OCI-LY3 (cell line): ENCODE measurements around the gene EXD2.
"Not testable (repeated sequence)": the region's sequence is repeated elsewhere in the genome, so short reads cannot be mapped to it uniquely, and the experiment has no call there.

Source experiments
- H2AFZ ChIP-seq: fragments of 200-600, 300-600 bp; shearing (Covaris generic); 2 replicates; pipeline ENCODE4 v1.6.0; 2014; ENCODE audit warnings: antibody characterized with exemption, low read depth, low read length
- H3K27ac ChIP-seq: fragments of 200-600, 300-600 bp; sonication (generic); 2 replicates; pipeline ENCODE4 v1.5.1; 2014; ENCODE audit warnings: mild to moderate bottlenecking, low read length, moderate library complexity, mixed read lengths
- H3K27me3 ChIP-seq: fragments of 200-600, 300-600 bp; sonication (generic); 2 replicates; pipeline ENCODE4 v1.6.1; 2014; ENCODE audit warnings: low read depth, low read length, mixed read lengths
- H3K36me3 ChIP-seq: fragments of 200-600, 300-600 bp; sonication (generic); replicated peaks from 2 replicates; pipeline ENCODE3; 2014; ENCODE audit warnings: low read depth, low read length, mixed read lengths
- H3K4me1 ChIP-seq: fragments of 300-600, 200-600 bp; sonication (generic); 2 replicates; pipeline ENCODE4 v1.6.1; 2014; ENCODE audit warnings: low read length, mixed read lengths
- H3K4me2 ChIP-seq: fragments of 200-600, 300-600 bp; sonication (generic); 2 replicates; pipeline ENCODE4 v1.6.1; 2014; ENCODE audit warnings: low read length, mixed read lengths
- H3K4me3 ChIP-seq: fragments of 300-600, 200-600 bp; sonication (generic); 2 replicates; pipeline ENCODE4 v1.5.1; 2014; ENCODE audit warnings: antibody characterized with exemption, mild to moderate bottlenecking, low read length, moderate library complexity
- H3K79me2 ChIP-seq: fragments of 300-600, 200-600 bp; shearing (Covaris generic); 2 replicates; pipeline ENCODE4 v1.6.1; 2014; ENCODE audit warnings: mild to moderate bottlenecking, low read length, mixed read lengths
- H3K9ac ChIP-seq: fragments of 300-600, 200-600 bp; shearing (Covaris generic); 2 replicates; pipeline ENCODE4 v1.6.0; 2014; ENCODE audit warnings: mild to moderate bottlenecking, low read length, moderate library complexity
- H3K9me3 ChIP-seq: fragments of 200-600, 300-600 bp; shearing (Covaris generic); 2 replicates; pipeline ENCODE4 v1.6.1; 2014; ENCODE audit warnings: low read length, mixed read lengths; ENCODE audit not compliant: insufficient read depth
- H4K20me1 ChIP-seq: fragments of 200-600, 300-600 bp; sonication (generic); 2 replicates; pipeline ENCODE4 v1.6.1; 2016; ENCODE audit warnings: low read length, mixed read lengths; ENCODE audit not compliant: insufficient read depth
- CTCF ChIP-seq: fragments of 200-600, 300-600 bp; sonication (generic); IDR thresholded peaks from 2 replicates; pipeline ENCODE4 v1.5.1; 2014; ENCODE audit warnings: antibody characterized with exemption, low read length, low read depth
- EZH2phosphoT487 ChIP-seq: fragments of 200-600 bp; shearing (Covaris generic); IDR thresholded peaks from 2 replicates; pipeline ENCODE4 v1.6.1; 2018; ENCODE audit warnings: antibody characterized with exemption, mixed run types, low read depth

The EXD2 gene

GRCh38 chr14:69156224-69156623, 35.1 kb upstream of the EXD2 start:
- H4K20me1 ChIP-seq: peaks cover 1% of the 10 kb centered on the region; the same call in 1 of the 2 replicates
- no peaks in the 10 kb centered on the region for H3K36me3 ChIP-seq
- H3K79me2 ChIP-seq: peaks cover 12% of the 10 kb centered on the region
- no peak overlapping the region for H3K4me3 ChIP-seq
- H3K27me3 ChIP-seq: peaks cover 14% of the 10 kb centered on the region; the same call in 1 of the 2 replicates
- peaks cover 8% of the 10 kb centered on the region for H3K4me1 ChIP-seq
- no peak overlapping the region for H3K9ac ChIP-seq
- H3K27ac ChIP-seq: no peak overlapping the region
- no peak overlapping the region for H3K4me2 ChIP-seq
- H3K9me3 ChIP-seq: no peaks in the 10 kb centered on the region
- TF ChIP-seq EZH2phosphoT487 (no peak), CTCF (no peak)
- H2AFZ ChIP-seq: no peak overlapping the region

- H3K9me3 ChIP-seq: no peaks in the 10 kb centered on the region
- H3K9ac ChIP-seq: no peak overlapping the region
- H4K20me1 ChIP-seq: no peaks in the 10 kb centered on the region
- no peaks in the 10 kb centered on the region for H3K4me1 ChIP-seq
- TF ChIP-seq EZH2phosphoT487: no peak
- no peak for TF ChIP-seq CTCF
- H3K27ac ChIP-seq: no peak overlapping the region
- peaks cover 10% of the 10 kb centered on the region; the same call in 1 of the 2 replicates for H3K27me3 ChIP-seq
- no peak overlapping the region for H2AFZ ChIP-seq
- no peak overlapping the region for H3K4me3 ChIP-seq
- no peak overlapping the region for H3K4me2 ChIP-seq
- no peaks in the 10 kb centered on the region for H3K79me2 ChIP-seq
- no peaks in the 10 kb centered on the region for H3K36me3 ChIP-seq
These were observed 29.7 kb upstream of the EXD2 start for GRCh38 chr14:69161590-69161989.

- not testable (repeated sequence) for H3K4me3 ChIP-seq, H3K27me3 ChIP-seq, H3K4me2 ChIP-seq, H3K27ac ChIP-seq, H2AFZ ChIP-seq, H3K9ac ChIP-seq, H4K20me1 ChIP-seq, H3K4me1 ChIP-seq, H3K9me3 ChIP-seq, H3K36me3 ChIP-seq, H3K79me2 ChIP-seq
These were observed 25.5 kb upstream of the EXD2 start for GRCh38 chr14:69165787-69166186.

GRCh38 chr14:69170839-69171238, 20.5 kb upstream of the EXD2 start:
- peaks cover 8% of the 10 kb centered on the region; the same call in 1 of the 2 replicates for H3K4me1 ChIP-seq
- H4K20me1 ChIP-seq: no peaks in the 10 kb centered on the region
- no peak overlapping the region for H3K4me3 ChIP-seq
- H3K79me2 ChIP-seq: no peaks in the 10 kb centered on the region
- H3K27ac ChIP-seq: no peak overlapping the region
- no peak for TF ChIP-seq CTCF
- no peak for TF ChIP-seq EZH2phosphoT487
- H3K27me3 ChIP-seq: peaks cover 9% of the 10 kb centered on the region
- no peak overlapping the region for H2AFZ ChIP-seq
- no peak overlapping the region for H3K9ac ChIP-seq
- H3K36me3 ChIP-seq: no peaks in the 10 kb centered on the region
- H3K9me3 ChIP-seq: no peaks in the 10 kb centered on the region
- H3K4me2 ChIP-seq: no peak overlapping the region

- Histone ChIP-seq H3K27me3 (peaks cover 12% of the 10 kb centered on the region), H3K9me3 (no peaks in the 10 kb centered on the region), H3K4me1 (peaks cover 8% of the 10 kb centered on the region; the same call in 1 of the 2 replicates), H3K36me3 (no peaks in the 10 kb centered on the region), H3K4me3 (no peak overlapping the region), H2AFZ (no peak overlapping the region), H3K4me2 (no peak overlapping the region), H3K9ac (no peak overlapping the region), H4K20me1 (no peaks in the 10 kb centered on the region), H3K79me2 (no peaks in the 10 kb centered on the region), H3K27ac (no peak overlapping the region)
- no peak for TF ChIP-seq EZH2phosphoT487
- no peak for TF ChIP-seq CTCF
These were observed 19.7 kb upstream of the EXD2 start for GRCh38 chr14:69171569-69171968.
